SK-N-SH (cell line): ENCODE measurements around the gene YAF2. TPM values are rescaled to one million over a fixed set of nuclear protein-coding genes. Genes with fewer than 3 reads are reported as not detected.

Source experiments
- CTCF ChIA-PET: fragments of 300-600, 350-600 bp; formaldehyde crosslinking; extraction: SDS; loops from one replicate; lab custom pipeline; 2021; lab: Yijun Ruan, JAX
- POLR2A ChIA-PET: fragments of 350-600 bp; sonication (Branson Sonifier 250); formaldehyde crosslinking; extraction: SDS; loops from one replicate; lab custom pipeline; 2020; ENCODE audit warnings: antibody characterized with exemption, inconsistent platforms; lab: Yijun Ruan, JAX
- DNase-seq: peaks from one replicate; pipeline ENCODE4 v3.0.0; 2012
- H2AFZ ChIP-seq: fragments of 200-600 bp; sonication (generic); 2 replicates; pipeline ENCODE4 v1.8.1; 2016; ENCODE audit warnings: antibody characterized with exemption, mild to moderate bottlenecking, low read depth
- H3F3A ChIP-seq: fragments of 200-600 bp; sonication (generic); replicated peaks from 2 replicates; pipeline ENCODE3; 2016; ENCODE audit warnings: antibody characterized with exemption, mild to moderate bottlenecking; ENCODE audit not compliant: insufficient read depth
- H3K27ac ChIP-seq, 2 experiments: fragments of 200-500 bp in 1 of 2; fragments of 200-600 bp in 1 of 2; sonication (Bioruptor generic) in 1 of 2; sonication (generic), shearing (Covaris generic) in 1 of 2; 2 replicates each; pipeline versions ENCODE4 v1.5.1 to v1.6.1; 2014 to 2016; ENCODE audit warnings: low read depth in 2 of 2, inconsistent platforms in 1 of 2, low read length in 1 of 2, mild to moderate bottlenecking in 1 of 2, mixed read lengths in 1 of 2
- H3K27me3 ChIP-seq: fragments of 200-600 bp; sonication (generic), shearing (Covaris generic); 2 replicates; pipeline ENCODE4 v1.6.1; 2016; ENCODE audit warnings: mixed run types; ENCODE audit not compliant: insufficient read depth
- H3K36me3 ChIP-seq, 2 experiments: fragments of 200-500 bp in 1 of 2; fragments of 200-600 bp in 1 of 2; sonication (Bioruptor generic) in 1 of 2; sonication (generic) in 1 of 2; replicated peaks in 1 of 2; 2 replicates each; pipeline versions ENCODE3 to v1.5.1; 2014 to 2016; ENCODE audit warnings: low read length in 1 of 2, mild to moderate bottlenecking in 1 of 2; ENCODE audit not compliant: insufficient read depth in 2 of 2, control insufficient read depth in 1 of 2
- H3K4me1 ChIP-seq, 2 experiments: fragments of 200-500 bp in 1 of 2; fragments of 200-600 bp in 1 of 2; sonication (Bioruptor generic) in 1 of 2; sonication (generic), shearing (Covaris generic) in 1 of 2; 2 replicates each; pipeline versions ENCODE4 v1.5.1 to v1.6.1; 2014 to 2016; ENCODE audit warnings: low read depth in 1 of 2, low read length in 1 of 2, mixed run types in 1 of 2; ENCODE audit not compliant: insufficient read depth in 2 of 2, control insufficient read depth in 1 of 2
- H3K4me2 ChIP-seq: fragments of 200-600 bp; sonication (generic), shearing (Covaris generic); 2 replicates; pipeline ENCODE4 v1.6.1; 2017; ENCODE audit warnings: mixed run types
- H3K4me3 ChIP-seq, 2 experiments: fragments of 200-500 bp in 1 of 2; fragments of 200-600 bp in 1 of 2; sonication (Bioruptor generic) in 1 of 2; sonication (generic), shearing (Covaris generic) in 1 of 2; 2 replicates each; pipeline versions ENCODE4 v1.5.1 to v1.8.1; 2014 to 2016; ENCODE audit warnings: low read depth in 2 of 2, inconsistent platforms in 1 of 2, low read length in 1 of 2, mild to moderate bottlenecking in 1 of 2, mixed read lengths in 1 of 2, moderate library complexity in 1 of 2
- H3K79me2 ChIP-seq: fragments of 200-600 bp; sonication (generic); 2 replicates; pipeline ENCODE4 v1.8.1; 2017; ENCODE audit warnings: mild to moderate bottlenecking; ENCODE audit not compliant: insufficient read depth
- H3K9ac ChIP-seq: fragments of 200-600 bp; sonication (generic); 2 replicates; pipeline ENCODE4 v1.6.1; 2017; ENCODE audit warnings: mixed run types
- H3K9me2 ChIP-seq: fragments of 200-600 bp; sonication (generic); 2 replicates; pipeline ENCODE4 v1.6.1; 2017; ENCODE audit warnings: mixed run types
- H3K9me3 ChIP-seq: fragments of 200-600 bp; sonication (generic); 2 replicates; pipeline ENCODE4 v1.6.1; 2017; ENCODE audit warnings: mixed run types, mild to moderate bottlenecking, moderate library complexity
- H4K20me1 ChIP-seq: fragments of 200-600 bp; sonication (generic); 2 replicates; pipeline ENCODE4 v1.6.1; 2017; ENCODE audit warnings: mild to moderate bottlenecking, mixed run types; ENCODE audit not compliant: insufficient read depth
- CTCF ChIP-seq: fragments of 200-600 bp; sonication (generic); IDR thresholded peaks from 2 replicates; pipeline ENCODE4 v1.6.1; 2017; ENCODE audit warnings: antibody characterized with exemption, mild to moderate bottlenecking, moderate library complexity
- EP300 ChIP-seq, 2 experiments: IDR thresholded peaks; 2 replicates each; pipeline versions ENCODE4 v1.4.0 to v1.6.1; 2012; ENCODE audit warnings: borderline replicate concordance in 1 of 2, low read depth in 1 of 2, low read length in 1 of 2
- FOXJ3 ChIP-seq: sonication (generic); formaldehyde crosslinking; IDR thresholded peaks from 2 replicates; pipeline ENCODE4 v1.5.1; 2020; ENCODE audit warnings: mild to moderate bottlenecking, missing genetic modification reagents
- JUND ChIP-seq: IDR thresholded peaks from 2 replicates; pipeline ENCODE4 v1.4.0; 2012
- PBX3 ChIP-seq: IDR thresholded peaks from 2 replicates; pipeline ENCODE4; 2012
- RAD21 ChIP-seq: IDR thresholded peaks from 2 replicates; pipeline ENCODE4 v1.6.1; 2012; ENCODE audit warnings: mild to moderate bottlenecking, low read length
- REST ChIP-seq: IDR thresholded peaks from 2 replicates; pipeline ENCODE4 v1.6.1; 2012; ENCODE audit warnings: mild to moderate bottlenecking, low read depth, low read length, moderate library complexity
- SIN3A ChIP-seq: IDR thresholded peaks from 2 replicates; pipeline ENCODE4 v1.6.1; 2012; ENCODE audit warnings: low read depth, mild to moderate bottlenecking, low read length, moderate library complexity, borderline replicate concordance
- TCF12 ChIP-seq: IDR thresholded peaks from 2 replicates; pipeline ENCODE4 v1.4.0; 2012
- WGBS: methylation state at CpG from one replicate; pipeline ENCODE4 v1.1.6; 2017; ENCODE audit warnings: low lambda C conversion rate; 5-methylcytosine and 5-hydroxymethylcytosine counted together
- polyA plus RNA-seq, 3 experiments: library from polyadenylated mRNA; depleted of rRNA; stranded (reverse); fragments of >200 nt; gene quantifications; 2 replicates each; pipeline ENCODE4 v1.2.3, GENCODE V29; 2012

Gene YAF2
- polyA plus RNA-seq, 1 of the 3 experiments (the other 2 are of a cell fraction): 5.3 TPM

GRCh38 chr12:42119085-42119633 is 118.9 kb downstream of the YAF2 start:
- H3K4me3 ChIP-seq: no peak overlapping the region
- H3K4me2 ChIP-seq: no peak overlapping the region
- DNase-seq: no peak
- H3K9me2 ChIP-seq: no peaks in the 10 kb centered on the region
- no peaks in the 10 kb centered on the region; a peak in 1 of 4 replicates for H3K4me1 ChIP-seq
- peaks cover 21% of the 10 kb centered on the region for H3F3A ChIP-seq
- H3K27me3 ChIP-seq: no peaks in the 10 kb centered on the region
- no peaks in the 10 kb centered on the region for H4K20me1 ChIP-seq
- peaks cover 38% of the 10 kb centered on the region for H3K79me2 ChIP-seq
- H2AFZ ChIP-seq: no peak overlapping the region
- ChIA-PET POLR2A (no interaction called here), CTCF (interaction anchor here (0.6 to 3.2 kb wide), 4 partner anchors 10 to 332 kb away, joined by 3 to 11 read pairs (median 6); no protein-coding TSS in a partner anchor)
- no peaks in the 10 kb centered on the region for H3K9me3 ChIP-seq
- no peak overlapping the region for H3K9ac ChIP-seq
- WGBS: 58% methylated on average over 2 of the region's 2 CpGs
- no peak for TF ChIP-seq PBX3
- TF ChIP-seq CTCF: no peak
- no peak for TF ChIP-seq RAD21
- no peak for TF ChIP-seq SIN3A
- TF ChIP-seq JUND: no peak
- no peak for TF ChIP-seq REST
- peak; percentile 36; the same call in 1 of the 2 replicates for TF ChIP-seq TCF12
- no peak for TF ChIP-seq EP300 (IDR thresholded peaks at IDR 0.05; ENCODE audit: borderline replicate concordance in 1 of 2, low read depth in 1 of 2, low read length in 1 of 2)
- no peak for TF ChIP-seq FOXJ3 (CRISPR knock-in tag)
- H3K27ac ChIP-seq: peak overlapping the region in 1 of 2 experiments; percentile 28; a peak in 2 of 4 replicates
- H3K36me3 ChIP-seq: peaks cover 3 to 10% of the 10 kb centered on the region in 2 experiments
